ENCODE data around the gene TMEM82. TPM values are rescaled to one million over a fixed set of nuclear protein-coding genes. Genes with fewer than 3 reads are reported as not detected.

Gene TMEM82
- total RNA-seq, 1 donor = not detected

DNA sequence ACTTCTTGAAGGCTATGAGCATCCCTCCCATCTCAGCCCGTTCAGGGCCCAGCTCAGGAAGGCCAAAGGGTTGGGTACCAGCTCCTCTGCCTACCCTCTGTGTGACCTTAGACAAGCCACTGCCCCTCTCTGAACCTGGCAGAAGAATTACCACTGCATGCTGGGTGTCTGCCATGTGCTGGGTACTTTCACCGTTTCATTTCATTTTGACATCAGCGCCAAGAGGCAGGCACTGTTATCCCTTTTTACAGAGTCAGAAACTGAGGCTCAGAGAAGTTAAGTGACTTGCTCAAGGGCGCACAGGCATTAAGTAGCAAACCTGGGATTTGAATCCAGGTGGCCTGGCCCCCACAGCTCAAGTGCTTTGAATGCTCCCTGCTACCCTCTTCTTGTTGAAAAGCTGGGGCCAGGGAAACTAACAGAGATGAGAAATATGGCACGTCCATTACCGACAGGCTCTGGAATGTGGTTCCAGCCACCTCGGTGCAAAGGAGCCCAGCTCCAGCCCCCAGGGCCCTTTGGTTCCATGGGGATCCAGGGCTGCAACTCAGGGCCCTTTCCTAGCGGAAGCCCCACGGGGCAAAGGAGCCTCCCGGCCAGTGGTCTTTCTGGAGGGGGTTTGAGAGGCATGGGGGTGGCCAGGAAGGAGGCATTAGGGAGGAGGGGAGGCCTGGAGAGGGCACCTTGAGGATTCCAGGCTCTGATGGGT, 6.5 kb downstream of the TMEM82 start:
- DNase-seq (ENCODE audit: low read depth) = no peak
- TF ChIP-seq, protein P1, sequence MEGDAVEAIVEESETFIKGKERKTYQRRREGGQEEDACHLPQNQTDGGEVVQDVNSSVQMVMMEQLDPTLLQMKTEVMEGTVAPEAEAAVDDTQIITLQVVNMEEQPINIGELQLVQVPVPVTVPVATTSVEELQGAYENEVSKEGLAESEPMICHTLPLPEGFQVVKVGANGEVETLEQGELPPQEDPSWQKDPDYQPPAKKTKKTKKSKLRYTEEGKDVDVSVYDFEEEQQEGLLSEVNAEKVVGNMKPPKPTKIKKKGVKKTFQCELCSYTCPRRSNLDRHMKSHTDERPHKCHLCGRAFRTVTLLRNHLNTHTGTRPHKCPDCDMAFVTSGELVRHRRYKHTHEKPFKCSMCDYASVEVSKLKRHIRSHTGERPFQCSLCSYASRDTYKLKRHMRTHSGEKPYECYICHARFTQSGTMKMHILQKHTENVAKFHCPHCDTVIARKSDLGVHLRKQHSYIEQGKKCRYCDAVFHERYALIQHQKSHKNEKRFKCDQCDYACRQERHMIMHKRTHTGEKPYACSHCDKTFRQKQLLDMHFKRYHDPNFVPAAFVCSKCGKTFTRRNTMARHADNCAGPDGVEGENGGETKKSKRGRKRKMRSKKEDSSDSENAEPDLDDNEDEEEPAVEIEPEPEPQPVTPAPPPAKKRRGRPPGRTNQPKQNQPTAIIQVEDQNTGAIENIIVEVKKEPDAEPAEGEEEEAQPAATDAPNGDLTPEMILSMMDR (IDR thresholded peaks at IDR 0.05; ENCODE audit: insufficient read depth, low read depth, low read length) = no peak

DNA sequence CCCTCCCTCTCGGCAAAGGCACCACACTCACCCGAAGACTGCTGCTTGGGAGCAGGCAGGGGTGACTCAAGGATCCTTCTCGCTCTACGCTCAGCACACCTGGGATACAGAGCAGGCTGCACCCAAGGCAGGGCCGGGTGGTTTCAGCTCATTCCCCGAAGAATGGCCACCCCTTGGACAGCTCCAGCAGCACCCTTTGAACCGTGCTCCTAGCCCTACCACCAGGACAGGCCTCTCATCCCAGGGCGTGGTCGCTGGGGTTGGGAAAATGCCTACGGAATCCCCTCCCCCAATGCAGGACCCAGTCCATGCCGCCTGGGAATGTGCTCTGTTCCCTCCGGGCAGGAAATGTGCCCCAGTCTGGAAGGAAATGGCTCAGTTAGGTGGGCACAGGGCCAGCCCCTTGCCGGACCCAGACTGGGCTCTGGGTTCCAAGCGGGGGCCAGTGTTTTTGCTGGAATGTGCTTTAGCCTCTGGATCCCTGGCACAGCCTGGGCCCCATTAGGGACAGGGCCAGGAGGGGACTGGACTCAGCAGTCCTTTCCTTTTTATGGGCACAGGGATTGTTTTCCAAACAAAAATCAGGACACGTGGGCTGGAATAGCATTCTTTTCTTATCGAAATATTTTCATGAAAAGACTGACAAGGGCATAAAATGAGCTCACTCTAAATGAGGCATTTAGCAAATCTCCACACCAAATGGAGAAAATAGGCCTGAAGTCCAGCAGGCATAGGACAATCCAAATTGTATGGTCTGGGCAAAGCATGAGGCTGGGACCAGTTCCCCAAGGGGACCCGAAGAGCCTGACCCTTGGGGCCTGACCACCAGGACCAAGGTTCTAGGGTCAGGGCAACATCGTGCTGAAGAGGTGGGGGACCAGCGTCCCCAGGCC, 7.3 kb downstream of the TMEM82 start:
- DNase-seq (ENCODE audit: low read depth) = peak; percentile 45
- H3K4me3 ChIP-seq (ENCODE audit: low read depth, low read length) = no peak overlapping the region
- TF ChIP-seq, protein P1 (IDR thresholded peaks at IDR 0.05; ENCODE audit: insufficient read depth, low read depth, low read length) = no peak

More for the DNA sequence above, 6.5 kb downstream of the TMEM82 start:
- H3K4me3 ChIP-seq (ENCODE audit: low read depth, low read length) = no peak overlapping the region

DNA sequence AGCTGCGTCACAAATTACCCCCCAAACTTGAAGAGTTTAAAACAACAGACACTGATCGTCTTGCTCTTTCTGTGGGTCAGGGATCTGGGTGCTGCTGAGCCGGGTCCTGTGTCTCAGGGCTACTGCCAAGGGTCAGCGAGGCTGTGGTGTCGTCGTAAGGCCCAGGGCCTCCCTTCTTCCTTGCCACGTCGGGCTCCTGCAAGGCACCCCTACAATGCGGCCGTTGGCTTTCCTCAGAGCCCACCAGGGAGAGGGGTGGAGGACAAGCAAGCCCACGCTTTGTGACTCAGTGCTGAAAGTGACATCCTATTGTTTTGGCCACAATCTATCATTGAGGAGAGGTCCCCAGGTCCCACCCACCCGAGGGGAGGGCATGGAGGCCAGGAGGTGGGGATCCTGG, 8.6 kb downstream of the TMEM82 start:
- TF ChIP-seq, protein P1 (IDR thresholded peaks at IDR 0.05; ENCODE audit: insufficient read depth, low read depth, low read length) = no peak
- DNase-seq (ENCODE audit: low read depth) = no peak
- no peak overlapping the region for H3K4me3 ChIP-seq (ENCODE audit: low read depth, low read length)

DNA sequence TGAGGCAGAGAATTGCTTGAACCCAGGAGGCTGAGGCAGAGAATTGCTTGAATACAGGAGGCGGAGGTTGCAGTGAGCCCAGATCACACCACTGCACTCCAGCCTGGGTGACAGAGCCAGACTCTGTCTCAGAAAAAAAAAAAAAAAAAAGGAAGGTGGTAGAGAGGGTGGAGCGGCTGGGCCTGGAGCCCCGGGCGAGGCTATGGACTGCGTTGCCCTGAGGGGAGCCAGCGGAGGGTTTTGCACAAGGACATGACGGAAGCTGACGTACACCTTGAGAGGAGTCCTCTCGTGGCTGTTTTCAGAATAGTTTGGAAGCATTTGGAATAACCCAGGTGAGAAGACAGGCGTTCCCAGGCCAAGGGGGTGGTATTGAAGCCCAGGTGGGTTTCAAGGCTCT, 9.4 kb downstream of the TMEM82 start:
- DNase-seq (ENCODE audit: low read depth) = no peak
- TF ChIP-seq, protein P1 (IDR thresholded peaks at IDR 0.05; ENCODE audit: insufficient read depth, low read depth, low read length) = no peak
- H3K4me3 ChIP-seq (ENCODE audit: low read depth, low read length) = no peak overlapping the region

- TF ChIP-seq, protein P1 (IDR thresholded peaks at IDR 0.05; ENCODE audit: insufficient read depth, low read depth, low read length) = no peak
- no peak overlapping the region for H3K4me3 ChIP-seq (ENCODE audit: low read depth, low read length)
- DNase-seq (ENCODE audit: low read depth) = no peak
These were observed 11.5 kb downstream of the TMEM82 start for GRCh38 chr1:15753776-15754175.

- TF ChIP-seq, protein P1 (IDR thresholded peaks at IDR 0.05; ENCODE audit: insufficient read depth, low read depth, low read length) = no peak
- DNase-seq (ENCODE audit: low read depth) = no peak
- H3K4me3 ChIP-seq (ENCODE audit: low read depth, low read length) = no peak overlapping the region
These were observed 12.8 kb downstream of the TMEM82 start for GRCh38 chr1:15755021-15755645.
